Body of pancreas (tissue), 4 donors: ENCODE data around the gene HOGA1.

Experiments used
- POLR2A ChIP-seq, 3 donors: fragments of 450-650 bp; IDR thresholded peaks; one replicate each; pipeline ENCODE4 v1.6.1; 2016; ENCODE audit warnings: antibody characterized with exemption in 3 of 3, mild to moderate bottlenecking in 2 of 3
- TF ChIP-seq, protein P1 (sequence below), 7 experiments: fragments of 450-650 bp in 4 of 7; fragments of 200-600 bp in 3 of 7; sonication (generic) in 3 of 7; IDR thresholded peaks; one replicate each; pipeline ENCODE4 v1.5.1; 2016 to 2019; ENCODE audit warnings: antibody characterized with exemption in 7 of 7

DNA sequence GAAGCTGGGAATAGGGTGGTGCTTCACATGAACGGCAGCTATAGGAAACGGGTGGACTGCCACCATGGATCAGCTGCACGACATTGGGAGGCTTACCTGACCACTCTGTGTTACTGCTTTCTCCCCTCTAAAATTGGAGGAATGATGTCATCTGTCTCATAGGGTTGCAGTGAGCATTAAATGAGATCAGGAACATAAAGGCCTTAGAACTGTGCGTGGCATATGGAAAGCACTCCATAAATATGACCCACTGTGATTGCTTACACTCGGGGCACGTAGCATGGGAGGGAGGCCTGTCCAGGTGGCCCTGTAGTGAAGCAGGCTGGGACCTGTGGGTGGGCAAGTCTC, 15.1 kb downstream of the HOGA1 start:
- TF ChIP-seq, protein P1, sequence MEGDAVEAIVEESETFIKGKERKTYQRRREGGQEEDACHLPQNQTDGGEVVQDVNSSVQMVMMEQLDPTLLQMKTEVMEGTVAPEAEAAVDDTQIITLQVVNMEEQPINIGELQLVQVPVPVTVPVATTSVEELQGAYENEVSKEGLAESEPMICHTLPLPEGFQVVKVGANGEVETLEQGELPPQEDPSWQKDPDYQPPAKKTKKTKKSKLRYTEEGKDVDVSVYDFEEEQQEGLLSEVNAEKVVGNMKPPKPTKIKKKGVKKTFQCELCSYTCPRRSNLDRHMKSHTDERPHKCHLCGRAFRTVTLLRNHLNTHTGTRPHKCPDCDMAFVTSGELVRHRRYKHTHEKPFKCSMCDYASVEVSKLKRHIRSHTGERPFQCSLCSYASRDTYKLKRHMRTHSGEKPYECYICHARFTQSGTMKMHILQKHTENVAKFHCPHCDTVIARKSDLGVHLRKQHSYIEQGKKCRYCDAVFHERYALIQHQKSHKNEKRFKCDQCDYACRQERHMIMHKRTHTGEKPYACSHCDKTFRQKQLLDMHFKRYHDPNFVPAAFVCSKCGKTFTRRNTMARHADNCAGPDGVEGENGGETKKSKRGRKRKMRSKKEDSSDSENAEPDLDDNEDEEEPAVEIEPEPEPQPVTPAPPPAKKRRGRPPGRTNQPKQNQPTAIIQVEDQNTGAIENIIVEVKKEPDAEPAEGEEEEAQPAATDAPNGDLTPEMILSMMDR (IDR thresholded peaks at IDR 0.05) = no peak
- TF ChIP-seq POLR2A (IDR thresholded peaks at IDR 0.05) = no peak
